ENCODE measurements around the gene RAB44. TPM values are rescaled to one million over a fixed set of nuclear protein-coding genes. Genes with fewer than 3 reads are reported as not detected.

The RAB44 gene
- total RNA-seq, 1 donor from 2014 or later, result 0.20 TPM

GRCh38 chr6:36753671-36754405 is 56.2 kb downstream of the RAB44 start:
- peaks cover 40% of the 10 kb centered on the region for H3K36me3 Mint-ChIP-seq (ENCODE audit: low read depth)
- POLR2A ChIA-PET, result interaction anchor here (0.6 to 9.9 kb wide), 14 partner anchors 13 to 311 kb away, joined by 3 to 226 read pairs (median 4); partner anchors contain the start of genes CDKN1A, FGD2, KCTD20 and SRSF3
- DNase-seq (no peak), ATAC-seq (ENCODE audit: low read depth) (no peak)
- CTCF ChIA-PET, result interaction anchor here (0.8 to 3.3 kb wide), 8 partner anchors 12 to 139 kb away, joined by 3 to 22 read pairs (median 6); partner anchors contain the start of gene CDKN1A
- H3K4me1 Mint-ChIP-seq, result peaks cover 95% of the 10 kb centered on the region
- H3K27ac Mint-ChIP-seq, result peak overlapping the region; percentile 97
- intact Hi-C loops (cut with micrococcal nuclease), result loop anchor here (1.0 kb wide), 1 partner anchor 74 kb away; no protein-coding TSS in a partner anchor
- H3K9me3 Mint-ChIP-seq, result no peaks in the 10 kb centered on the region
- H3K4me3 Mint-ChIP-seq, result peak overlapping the region; percentile 73
- H3K27me3 Mint-ChIP-seq, result no peaks in the 10 kb centered on the region
- no peak for TF ChIP-seq CTCF (IDR thresholded peaks at IDR 0.05)

GRCh38 chr6:36754582-36755434 is 57.2 kb downstream of the RAB44 start:
- peak overlapping the region; percentile 97 for H3K27ac Mint-ChIP-seq
- H3K36me3 Mint-ChIP-seq (ENCODE audit: low read depth), result peaks cover 32% of the 10 kb centered on the region
- H3K4me1 Mint-ChIP-seq, result peaks cover 98% of the 10 kb centered on the region
- DNase-seq (no peak), ATAC-seq (ENCODE audit: low read depth) (no peak)
- TF ChIP-seq CTCF (IDR thresholded peaks at IDR 0.05), result no peak
- ChIA-PET CTCF (interaction anchor here (0.9 to 7.1 kb wide), 8 partner anchors 11 to 138 kb away, joined by 3 to 121 read pairs (median 6); partner anchors contain the start of gene CDKN1A), POLR2A (interaction anchor here (0.6 to 9.9 kb wide), 21 partner anchors 9 to 599 kb away, joined by 3 to 226 read pairs (median 4); partner anchors contain the start of genes CDKN1A, FGD2, KCTD20 and SRSF3)
- intact Hi-C loops (cut with micrococcal nuclease), result loop anchor here (1.0 to 5.0 kb wide), 2 partner anchors 28 to 313 kb away; partner anchors contain the start of genes KCTD20 and PXT1
- no peaks in the 10 kb centered on the region for H3K27me3 Mint-ChIP-seq
- H3K9me3 Mint-ChIP-seq, result no peaks in the 10 kb centered on the region
- H3K4me3 Mint-ChIP-seq, result peak overlapping the region; percentile 90

- POLR2A ChIA-PET, result interaction anchor here (0.5 to 9.9 kb wide), 25 partner anchors 9 to 598 kb away, joined by 3 to 226 read pairs (median 4); partner anchors contain the start of genes CDKN1A, FGD2 and KCTD20
- intact Hi-C loops (cut with micrococcal nuclease), result loop anchor here (1.0 to 5.0 kb wide), 3 partner anchors 15 to 313 kb away; partner anchors contain the start of genes KCTD20 and PXT1
- TF ChIP-seq CTCF (IDR thresholded peaks at IDR 0.05), result no peak
- peaks cover 92% of the 10 kb centered on the region for H3K4me1 Mint-ChIP-seq
- H3K9me3 Mint-ChIP-seq, result no peaks in the 10 kb centered on the region
- ATAC-seq (ENCODE audit: low read depth) (peak; percentile 60), DNase-seq (peak; percentile 51)
- H3K27ac Mint-ChIP-seq, result peak overlapping the region; percentile 97
- peak overlapping the region; percentile 90 for H3K4me3 Mint-ChIP-seq
- peaks cover 24% of the 10 kb centered on the region for H3K36me3 Mint-ChIP-seq (ENCODE audit: low read depth)
- CTCF ChIA-PET, result interaction anchor here (0.9 to 7.1 kb wide), 7 partner anchors 11 to 139 kb away, joined by 3 to 121 read pairs (median 8); partner anchors contain the start of gene CDKN1A
- no peaks in the 10 kb centered on the region for H3K27me3 Mint-ChIP-seq
These were observed 58.1 kb downstream of the RAB44 start for GRCh38 chr6:36755435-36756348.

GRCh38 chr6:36756786-36757185 is 59.2 kb downstream of the RAB44 start:
- DNase-seq (no peak), ATAC-seq (ENCODE audit: low read depth) (no peak)
- TF ChIP-seq CTCF (IDR thresholded peaks at IDR 0.05), result no peak
- ChIA-PET CTCF (interaction anchor here (0.5 to 7.1 kb wide), 4 partner anchors 33 to 140 kb away, joined by 3 to 121 read pairs (median 24); no protein-coding TSS in a partner anchor), POLR2A (interaction anchor here (0.8 to 9.9 kb wide), 7 partner anchors 16 to 294 kb away, joined by 3 to 226 read pairs (median 4); partner anchors contain the start of gene CDKN1A)
- Mint-ChIP-seq H3K36me3 (ENCODE audit: low read depth) (peaks cover 16% of the 10 kb centered on the region), H3K4me1 (peaks cover 81% of the 10 kb centered on the region), H3K27ac (peak overlapping the region; percentile 97), H3K4me3 (peak overlapping the region; percentile 90), H3K27me3 (no peaks in the 10 kb centered on the region), H3K9me3 (no peaks in the 10 kb centered on the region)
- intact Hi-C loops (cut with micrococcal nuclease), result loop anchor here (2.0 to 5.0 kb wide), 2 partner anchors 16 to 314 kb away; partner anchors contain the start of genes KCTD20 and PXT1

Data from activated B cell treated with CpG ODN at 0.5 μM for 24 hours (primary cell).